ENCODE data around the gene RTL5.
A peak's percentile ranks its signal among the peaks of the same experiment; 100 is the strongest.

Gene RTL5

DNA sequence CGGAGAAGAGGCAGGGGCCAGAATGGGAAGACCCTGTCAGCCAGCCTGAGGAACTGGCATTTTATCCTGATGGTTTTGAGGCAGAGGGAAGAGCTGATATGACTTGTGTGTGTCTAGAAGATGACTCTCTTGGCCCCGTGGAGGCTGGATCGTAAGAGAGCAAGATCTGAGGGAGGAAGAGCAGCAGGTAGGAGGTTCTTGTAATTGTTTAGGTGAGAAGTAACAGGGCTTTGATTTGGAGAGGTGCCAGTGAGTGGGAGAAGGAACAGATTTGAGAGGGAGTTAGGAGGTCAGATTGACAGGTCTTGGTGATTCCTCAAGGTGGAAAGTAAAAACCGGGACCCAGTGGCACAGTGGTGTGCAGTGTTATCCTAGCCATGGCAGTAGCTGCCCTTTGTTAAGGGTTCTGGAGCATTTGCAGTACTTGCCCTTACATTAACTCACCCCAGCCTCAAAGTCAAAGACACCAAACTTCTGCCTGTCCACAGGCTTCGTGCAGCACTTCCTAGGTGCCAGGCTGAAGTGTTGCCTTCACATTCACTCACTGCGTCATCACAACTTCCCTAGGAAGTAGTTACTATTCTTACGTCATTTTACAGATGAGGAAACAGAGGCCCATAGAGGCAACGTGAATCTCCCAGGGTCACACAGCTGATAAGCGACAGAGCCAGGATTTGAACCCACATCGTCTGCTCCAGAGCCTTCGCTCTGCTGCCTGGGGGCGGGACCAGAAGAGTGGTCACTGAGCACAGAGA is 23.7 kb downstream of the RTL5 start:
- no peak for DNase-seq (ENCODE audit: low read depth)

- DNase-seq (ENCODE audit: low read depth), result no peak
Observed at GRCh38 chrX:72107320-72107719, 24.4 kb downstream of the RTL5 start.

DNA sequence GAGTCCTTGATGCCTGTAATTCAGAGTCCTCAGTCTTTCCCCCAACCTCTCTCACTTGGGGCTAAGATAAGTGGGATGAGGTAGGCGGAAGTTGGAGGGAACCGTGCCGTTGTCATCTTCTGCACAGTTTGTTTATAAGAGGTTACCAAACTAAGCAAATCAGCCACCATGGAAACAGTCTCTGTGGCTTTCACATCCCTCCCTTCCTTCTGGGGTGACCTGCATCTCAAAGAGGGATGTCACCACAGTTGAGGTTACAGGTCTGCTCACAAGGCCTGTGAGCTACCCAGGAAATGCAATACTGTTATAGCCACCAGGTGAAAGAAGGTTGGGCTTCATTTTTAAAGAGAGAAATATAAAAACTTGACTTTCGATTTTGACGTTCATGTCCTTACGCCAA is 26.3 kb downstream of the RTL5 start:
- DNase-seq (ENCODE audit: low read depth), result no peak

DNA sequence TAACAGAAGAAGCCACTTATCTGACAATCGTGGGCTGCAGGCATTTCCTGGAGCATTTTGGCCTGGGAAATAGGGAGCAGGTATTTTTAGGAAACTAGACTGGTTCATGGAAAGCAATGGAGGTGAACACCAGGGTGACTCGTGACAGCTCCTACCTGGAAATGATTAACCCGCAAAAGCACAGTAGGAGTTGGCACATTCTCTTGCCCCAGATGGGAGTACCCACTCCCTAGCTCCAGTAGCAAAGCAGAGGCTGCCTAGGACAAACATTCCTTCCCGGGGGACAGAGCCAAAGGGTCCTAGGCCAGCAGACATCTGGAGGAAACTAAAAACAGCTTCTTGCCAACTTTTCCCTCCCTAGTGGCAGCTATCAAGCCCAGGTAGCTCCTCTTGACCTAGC is 29.0 kb downstream of the RTL5 start:
- no peak for DNase-seq (ENCODE audit: low read depth)

- no peak for DNase-seq (ENCODE audit: low read depth)
Observed at GRCh38 chrX:72102126-72102525, 29.6 kb downstream of the RTL5 start.

DNA sequence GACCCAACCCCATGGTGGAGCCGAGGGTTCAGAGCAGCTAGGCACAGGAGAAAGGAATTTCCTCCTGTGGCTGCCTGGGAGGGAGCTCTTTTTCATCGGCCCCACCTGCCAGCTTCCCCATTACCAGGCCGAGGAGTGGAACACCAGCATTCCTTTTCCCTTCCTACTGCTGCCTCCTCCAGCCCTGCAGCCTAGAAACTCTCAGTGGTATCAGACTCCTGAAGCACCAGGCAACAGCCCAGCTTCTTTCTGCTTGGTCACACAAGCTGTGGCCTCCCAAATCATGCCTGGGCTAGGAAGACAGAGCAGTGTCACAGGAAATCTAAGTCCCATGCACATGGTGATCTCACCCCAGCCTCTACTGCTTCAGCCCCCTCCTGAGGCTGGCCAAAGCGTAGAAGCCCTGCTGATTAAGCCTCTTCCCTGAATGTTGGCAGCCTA is 30.1 kb downstream of the RTL5 start:
- DNase-seq (ENCODE audit: low read depth), result no peak

- peak; percentile 43 for DNase-seq (ENCODE audit: low read depth)
Observed at GRCh38 chrX:72100824-72101351, 30.8 kb downstream of the RTL5 start.

GRCh38 chrX:72100051-72100755 is 31.5 kb downstream of the RTL5 start:
- no peak for DNase-seq (ENCODE audit: low read depth)

- DNase-seq (ENCODE audit: low read depth), result no peak
Observed at GRCh38 chrX:72097098-72097497, 34.6 kb downstream of the RTL5 start.

DNA sequence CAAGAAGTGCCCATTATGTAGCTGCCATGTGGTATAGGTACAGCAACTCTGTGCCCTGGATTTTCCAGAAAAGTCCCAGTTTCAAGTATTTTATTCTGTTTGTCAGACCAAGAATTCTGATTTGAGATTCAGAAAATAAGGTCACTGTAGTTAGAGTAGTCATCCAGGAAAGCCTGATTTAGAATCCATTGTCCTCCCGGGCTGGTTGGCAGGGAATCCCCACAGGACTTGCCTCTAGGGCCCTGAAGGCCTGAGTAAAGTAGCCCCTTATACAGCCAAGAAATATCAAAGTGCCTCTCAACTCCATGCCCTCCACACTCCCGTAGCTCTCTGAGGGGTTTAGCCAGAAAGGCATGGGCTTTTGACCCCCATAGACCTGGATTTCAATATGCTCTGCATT is 36.3 kb downstream of the RTL5 start:
- no peak for DNase-seq (ENCODE audit: low read depth)

- DNase-seq (ENCODE audit: low read depth), result no peak
Observed at GRCh38 chrX:72094894-72095293, 36.8 kb downstream of the RTL5 start.

- no peak for DNase-seq (ENCODE audit: low read depth)
Observed at GRCh38 chrX:72089254-72089653, 42.5 kb downstream of the RTL5 start.

- DNase-seq (ENCODE audit: low read depth), result no peak
Observed at GRCh38 chrX:72088761-72089160, 43.0 kb downstream of the RTL5 start.

DNA sequence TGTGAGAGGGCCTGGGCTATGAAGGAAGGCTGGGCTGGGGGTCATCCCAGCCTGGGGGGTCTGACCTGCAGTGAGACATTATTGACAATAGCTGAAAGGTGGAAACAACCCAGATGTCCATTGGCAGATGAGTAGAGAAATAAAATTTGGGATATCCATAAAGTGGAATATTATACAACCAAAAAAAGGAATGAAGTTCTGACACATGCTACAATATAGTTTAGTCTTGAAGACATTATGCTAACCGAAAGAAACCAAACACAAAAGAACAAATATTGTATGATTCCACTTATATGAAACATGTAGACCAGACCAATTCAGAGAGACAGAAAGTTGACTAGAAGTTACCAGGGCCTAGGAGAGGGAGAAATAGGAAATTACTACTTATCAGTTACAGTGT is 44.7 kb downstream of the RTL5 start:
- DNase-seq (ENCODE audit: low read depth), result no peak

- DNase-seq (ENCODE audit: low read depth), result no peak
Observed at GRCh38 chrX:72084114-72084513, 47.6 kb downstream of the RTL5 start.

DNA sequence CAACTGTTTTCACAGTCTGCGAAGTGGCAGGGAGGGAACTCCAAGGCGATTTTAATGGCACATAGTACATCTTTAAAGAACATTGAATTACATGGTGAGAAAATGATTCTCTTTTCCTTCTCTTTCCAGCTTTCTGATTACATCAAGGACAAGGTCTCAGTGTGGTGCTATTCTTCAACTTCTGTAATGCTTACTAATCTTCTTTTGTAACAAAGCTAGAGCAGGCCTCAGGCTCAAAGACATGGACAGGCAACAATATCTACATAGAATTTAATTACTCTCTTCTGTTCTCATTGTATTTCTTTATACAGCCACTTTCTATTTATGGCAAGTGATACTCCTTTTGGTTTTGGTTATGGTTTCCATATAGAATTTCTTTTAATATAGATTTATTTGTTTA is 48.4 kb downstream of the RTL5 start:
- no peak for DNase-seq (ENCODE audit: low read depth)

GRCh38 chrX:72081605-72082320 is 50.0 kb downstream of the RTL5 start:
- DNase-seq (ENCODE audit: low read depth), result no peak

GRCh38 chrX:72080800-72081199 is 50.9 kb downstream of the RTL5 start:
- DNase-seq (ENCODE audit: low read depth), result no peak

DNA sequence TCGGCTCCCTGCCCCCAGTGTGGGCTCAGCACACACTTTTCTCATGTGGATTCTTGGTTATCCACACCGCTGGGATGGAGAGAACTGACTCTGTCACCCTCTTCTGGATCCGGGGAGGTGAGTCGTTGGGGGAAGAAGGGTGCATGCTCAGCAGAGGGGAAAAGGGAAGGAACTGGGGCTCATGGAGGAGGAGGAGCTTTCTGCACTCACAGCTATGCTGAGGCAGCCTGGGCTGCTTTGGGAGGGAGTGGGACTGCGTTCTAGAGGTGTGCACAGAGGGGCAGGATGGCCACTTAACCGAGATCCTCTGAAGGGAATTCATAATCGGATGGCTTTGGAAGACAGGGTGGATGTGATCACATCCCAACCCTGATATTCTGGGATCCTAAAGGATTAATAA is 51.6 kb downstream of the RTL5 start:
- no peak for DNase-seq (ENCODE audit: low read depth)

GRCh38 chrX:72079607-72080006 is 52.1 kb downstream of the RTL5 start:
- DNase-seq (ENCODE audit: low read depth), result no peak

- DNase-seq (ENCODE audit: low read depth), result no peak
Observed at GRCh38 chrX:72078411-72078810, 53.3 kb downstream of the RTL5 start.
